H9 (cell line): ENCODE results near the gene DOCK2. TPM values are rescaled to one million over a fixed set of nuclear protein-coding genes. Genes with fewer than 3 reads are reported as not detected.

ENCODE experiments used
- DNase-seq: peaks from one replicate; pipeline ENCODE4 v3.0.0-alpha.2; 2017
- H2AFZ ChIP-seq: one replicate; pipeline ENCODE4 v1.6.1; 2013; ENCODE audit warnings: mild to moderate bottlenecking, low read length, control low read depth, moderate library complexity
- H2AK5ac ChIP-seq: 2 replicates; pipeline ENCODE4 v1.6.1; 2013; ENCODE audit warnings: low read length, control low read depth, mixed read lengths; ENCODE audit not compliant: insufficient read length
- H2BK120ac ChIP-seq: one replicate; pipeline ENCODE4 v1.6.1; 2013; ENCODE audit warnings: low read depth, mild to moderate bottlenecking, low read length, control low read depth, inconsistent platforms; ENCODE audit not compliant: poor library complexity, severe bottlenecking
- H2BK12ac ChIP-seq: 2 replicates; pipeline ENCODE4 v1.6.1; 2013; ENCODE audit warnings: low read length, control low read depth, mixed read lengths, low read depth; ENCODE audit not compliant: insufficient read length
- H2BK15ac ChIP-seq: 2 replicates; pipeline ENCODE4 v1.6.1; 2013; ENCODE audit warnings: low read depth, low read length, control low read depth
- H2BK20ac ChIP-seq: one replicate; pipeline ENCODE4 v1.6.1; 2013; ENCODE audit warnings: low read depth, mild to moderate bottlenecking, low read length, control low read depth, inconsistent platforms; ENCODE audit not compliant: poor library complexity, severe bottlenecking
- H2BK5ac ChIP-seq: 2 replicates; pipeline ENCODE4 v1.6.1; 2013; ENCODE audit warnings: low read length, control low read depth, mixed read lengths; ENCODE audit not compliant: insufficient read length
- H3K14ac ChIP-seq: 2 replicates; pipeline ENCODE4 v1.6.1; 2013; ENCODE audit warnings: low read length, control low read depth; ENCODE audit not compliant: insufficient read depth
- H3K18ac ChIP-seq: 2 replicates; pipeline ENCODE4 v1.6.1; 2013; ENCODE audit warnings: low read depth, mild to moderate bottlenecking, mixed read lengths, low read length, control low read depth; ENCODE audit not compliant: insufficient read length
- H3K23ac ChIP-seq: 2 replicates; pipeline ENCODE4 v1.6.1; 2013; ENCODE audit warnings: low read length, control low read depth, mixed read lengths, low read depth; ENCODE audit not compliant: insufficient read length
- H3K23me2 ChIP-seq: 2 replicates; pipeline ENCODE4 v1.6.1; 2013; ENCODE audit warnings: low read depth, mild to moderate bottlenecking, mixed read lengths, low read length, control low read depth; ENCODE audit not compliant: insufficient read length, poor library complexity, severe bottlenecking
- H3K27ac ChIP-seq: 2 replicates; pipeline ENCODE4 v1.5.1; 2013; ENCODE audit warnings: low read length, control low read depth, mixed read lengths, low read depth; ENCODE audit not compliant: insufficient read length
- H3K27me3 ChIP-seq: 2 replicates; pipeline ENCODE4 v1.6.1; 2013; ENCODE audit warnings: low read length, control low read depth, inconsistent platforms; ENCODE audit not compliant: insufficient read depth
- H3K4ac ChIP-seq: 2 replicates; pipeline ENCODE4 v1.6.1; 2013; ENCODE audit warnings: low read depth, mild to moderate bottlenecking, control low read depth, inconsistent platforms, low read length, moderate library complexity
- H3K4me1 ChIP-seq: 2 replicates; pipeline ENCODE4 v1.6.1; 2013; ENCODE audit warnings: low read length, control low read depth, inconsistent platforms; ENCODE audit not compliant: insufficient read depth
- H3K4me2 ChIP-seq: 2 replicates; pipeline ENCODE4 v1.6.1; 2013; ENCODE audit warnings: low read length, control low read depth, mixed read lengths; ENCODE audit not compliant: insufficient read length, insufficient read depth
- H3K56ac ChIP-seq: 2 replicates; pipeline ENCODE4 v1.6.1; 2013; ENCODE audit warnings: low read depth, mild to moderate bottlenecking, mixed read lengths, low read length, control low read depth; ENCODE audit not compliant: insufficient read length
- H3K79me1 ChIP-seq: 2 replicates; pipeline ENCODE4 v1.6.1; 2013; ENCODE audit warnings: low read depth, mild to moderate bottlenecking, moderate library complexity, low read length, control low read depth, inconsistent platforms; ENCODE audit not compliant: insufficient read depth, poor library complexity, severe bottlenecking
- H3K79me2 ChIP-seq: 2 replicates; pipeline ENCODE4 v1.6.1; 2013; ENCODE audit warnings: low read length, control low read depth, inconsistent platforms; ENCODE audit not compliant: insufficient read depth
- H3K9ac ChIP-seq: 2 replicates; pipeline ENCODE4 v1.6.1; 2013; ENCODE audit warnings: low read length, control low read depth, mixed read lengths; ENCODE audit not compliant: insufficient read length; ENCODE audit errors: extremely low read depth
- H3K9me3 ChIP-seq: one replicate; pipeline ENCODE4 v1.6.1; 2013; ENCODE audit warnings: low read depth, low read length, inconsistent platforms; ENCODE audit not compliant: control insufficient read depth
- H3T11ph ChIP-seq: one replicate; pipeline ENCODE4 v1.6.1; 2013; ENCODE audit warnings: mild to moderate bottlenecking, low read length, control low read depth, inconsistent platforms
- H4K20me1 ChIP-seq: one replicate; pipeline ENCODE4 v1.6.1; 2013; ENCODE audit not compliant: control insufficient read depth, insufficient read length, insufficient read depth
- H4K5ac ChIP-seq: 2 replicates; pipeline ENCODE4 v1.6.1; 2013; ENCODE audit warnings: low read depth, mild to moderate bottlenecking, mixed read lengths, low read length, control low read depth; ENCODE audit not compliant: insufficient read length
- H4K8ac ChIP-seq: replicated peaks from 2 replicates; pipeline ENCODE4 v1.6.1; 2013; ENCODE audit warnings: low read length, control low read depth, mixed read lengths, low read depth; ENCODE audit not compliant: insufficient read length
- H4K91ac ChIP-seq: 2 replicates; pipeline ENCODE4 v1.6.1; 2013; ENCODE audit warnings: low read depth, mild to moderate bottlenecking, moderate library complexity, mixed read lengths, low read length, control low read depth; ENCODE audit not compliant: insufficient read length
- H3K27ac Mint-ChIP-seq, 3 experiments: 2 replicates in 2 of 3; 3 replicates in 1 of 3; pipeline ENCODE4 v1.8.0; 2020 to 2021; ENCODE audit warnings: mixed read lengths in 3 of 3, mild to moderate bottlenecking in 1 of 3, moderate library complexity in 1 of 3
- H3K27me3 Mint-ChIP-seq: 2 replicates; pipeline ENCODE4 v1.8.0; 2021; ENCODE audit warnings: low read depth, mild to moderate bottlenecking, moderate library complexity, mixed read lengths
- H3K36me3 Mint-ChIP-seq, 3 experiments: 2 replicates in 2 of 3; 3 replicates in 1 of 3; pipeline ENCODE4 v1.8.0; 2020 to 2021; ENCODE audit warnings: low read depth in 3 of 3, mixed read lengths in 3 of 3; ENCODE audit not compliant: insufficient read depth in 1 of 3
- H3K4me1 Mint-ChIP-seq, 2 experiments: 2 replicates each; pipeline ENCODE4 v1.8.0; 2020; ENCODE audit warnings: mixed read lengths in 2 of 2
- H3K4me3 Mint-ChIP-seq, 2 experiments: 2 replicates in 1 of 2; 3 replicates in 1 of 2; pipeline ENCODE4 v1.8.0; 2020 to 2021; ENCODE audit warnings: mild to moderate bottlenecking in 2 of 2, mixed read lengths in 2 of 2, moderate library complexity in 1 of 2
- H3K9me3 Mint-ChIP-seq, 2 experiments: 2 replicates in 1 of 2; 3 replicates in 1 of 2; pipeline ENCODE4 v1.8.0; 2020; ENCODE audit warnings: mild to moderate bottlenecking in 2 of 2, mixed read lengths in 2 of 2, moderate library complexity in 1 of 2
- CTCF ChIP-seq: fragments of 200-600 bp; sonication (generic); conservative IDR thresholded peaks from 3 replicates; pipeline ENCODE4 v1.8.0; 2021; ENCODE audit warnings: antibody characterized with exemption, mild to moderate bottlenecking
- WGBS: extraction: QIAGEN DNeasy Blood & Tissue Kit; methylation state at CpG from one replicate; pipeline ENCODE4 v1.1.7; 2013; ENCODE audit warnings: missing lambda C conversion rate, low lambda C conversion rate, mixed read lengths; ENCODE audit not compliant: insufficient read length; ENCODE audit errors: extremely low coverage; 5-methylcytosine and 5-hydroxymethylcytosine counted together
- total RNA-seq: library from RNA; stranded (reverse); gene quantifications from 2 replicates; pipeline ENCODE4 v1.2.1, GENCODE V29; 2021

Gene DOCK2
- total RNA-seq, 1 experiment from 2014 or later, result 7.8 TPM

DNA sequence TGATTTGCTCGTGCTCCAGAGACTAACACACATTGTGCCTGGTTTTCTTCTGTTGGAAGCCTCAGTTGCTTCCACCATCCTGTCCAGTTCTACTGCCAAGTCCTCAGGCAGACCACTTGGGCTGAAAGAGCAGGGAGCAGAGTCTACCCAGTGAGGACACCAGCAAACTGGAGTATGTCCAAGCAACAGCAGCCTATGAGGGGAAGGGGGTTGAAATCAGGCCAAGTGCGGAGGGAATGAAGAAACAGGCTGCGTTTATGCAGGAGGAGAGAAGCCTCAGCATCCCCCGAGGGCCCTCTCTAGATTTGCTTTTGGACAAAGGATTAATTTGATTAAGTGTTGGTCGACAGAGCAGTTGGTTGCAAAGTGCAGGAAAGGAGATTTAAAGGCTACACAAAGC lies 14.5 kb downstream of the DOCK2 start:
- no peak overlapping the region for H3K27ac ChIP-seq
- no peaks in the 10 kb centered on the region for H3K79me1 ChIP-seq
- Mint-ChIP-seq H3K27me3 (no peaks in the 10 kb centered on the region), H3K4me3 (no peak overlapping the region), H3K4me1 (peaks cover 10 to 18% of the 10 kb centered on the region in 2 experiments), H3K27ac (peak overlapping the region in 1 of 3 experiments; percentile 43; a peak in 2 of 7 replicates), H3K36me3 (no peaks in the 10 kb centered on the region), H3K9me3 (no peaks in the 10 kb centered on the region)
- no peaks in the 10 kb centered on the region for H4K20me1 ChIP-seq
- DNase-seq, result no peak
- no peak overlapping the region for H2BK120ac ChIP-seq
- no peak overlapping the region for H2AFZ ChIP-seq
- no peaks in the 10 kb centered on the region for H3K79me2 ChIP-seq
- no peaks in the 10 kb centered on the region for H3K4me1 ChIP-seq
- H3K9ac ChIP-seq, result no peak overlapping the region
- H3K9me3 ChIP-seq, result no peaks in the 10 kb centered on the region
- no peak overlapping the region for H2AK5ac ChIP-seq
- no peak overlapping the region for H2BK15ac ChIP-seq
- no peak overlapping the region for H4K5ac ChIP-seq
- no peak overlapping the region; the same call in 1 of the 2 replicates for H3K14ac ChIP-seq
- no peak overlapping the region for H4K8ac ChIP-seq
- H3K27me3 ChIP-seq, result no peaks in the 10 kb centered on the region
- no CpG with 5 or more reads among the region's 5 CpGs for WGBS
- no peak overlapping the region for H3K4me2 ChIP-seq
- TF ChIP-seq CTCF, result no peak
- no peak overlapping the region for H4K91ac ChIP-seq
- no peak overlapping the region for H2BK12ac ChIP-seq
- no peak overlapping the region for H2BK20ac ChIP-seq
- H3T11ph ChIP-seq, result no peak overlapping the region
- no peaks in the 10 kb centered on the region for H3K23me2 ChIP-seq
- no peak overlapping the region for H3K4ac ChIP-seq
- H3K56ac ChIP-seq, result no peak overlapping the region
- H3K23ac ChIP-seq, result no peak overlapping the region
- no peak overlapping the region for H3K18ac ChIP-seq
- no peak overlapping the region for H2BK5ac ChIP-seq
